ENCODE results near the gene CFAP206. TPM values are rescaled to one million over a fixed set of nuclear protein-coding genes. Genes with fewer than 3 reads are reported as not detected.
"Not testable (repeated sequence)": the region's sequence is repeated elsewhere in the genome, so short reads cannot be mapped to it uniquely, and the experiment has no call there.

Gene CFAP206
- total RNA-seq, 2 experiments from 2014 or later = not detected

DNA sequence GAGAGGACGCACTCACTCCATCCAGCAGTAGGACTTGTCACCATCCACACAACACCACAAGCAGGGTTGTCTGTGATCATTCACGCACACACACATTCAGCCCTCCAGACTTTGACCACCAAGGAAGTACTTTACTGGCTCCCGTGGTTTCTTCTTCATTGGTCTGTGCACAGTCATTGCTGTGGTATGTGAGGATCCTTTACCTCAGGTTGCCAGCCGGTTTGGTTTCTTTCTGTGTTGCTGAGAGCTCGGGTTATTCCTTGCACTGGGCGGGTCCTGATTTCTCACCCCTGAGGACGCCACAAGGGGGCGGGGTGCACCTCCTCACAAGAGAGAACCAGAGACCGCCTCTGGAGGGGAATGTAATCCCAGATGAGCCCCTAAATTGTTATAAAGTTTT lies 76.2 kb downstream of the CFAP206 start:
- ATAC-seq (peak; percentile 66), DNase-seq (peak; percentile 60)
- Mint-ChIP-seq H3K4me1 (ENCODE audit: low read depth) (peaks cover 4% of the 10 kb centered on the region), H3K27ac (no peak overlapping the region), H3K4me3 (no peak overlapping the region), H3K9me3 (no peaks in the 10 kb centered on the region), H3K36me3 (ENCODE audit: low read depth) (peaks cover 3% of the 10 kb centered on the region), H3K27me3 (no peaks in the 10 kb centered on the region)
- intact Hi-C loops (cut with micrococcal nuclease) = no loop called here
- CTCF ChIA-PET = interaction anchor here (0.9 kb wide), 2 partner anchors 10 to 23 kb away, joined by 3 read pairs; no protein-coding TSS in a partner anchor
- peak; percentile 45 for TF ChIP-seq CTCF (IDR thresholded peaks at IDR 0.05)
- POLR2A ChIA-PET = interaction anchor here (0.7 kb wide), 1 partner anchor 9 kb away, joined by 3 read pairs; no protein-coding TSS in a partner anchor

GRCh38 chr6:87484491-87484890 lies 76.7 kb downstream of the CFAP206 start:
- ATAC-seq = no peak
- ChIA-PET POLR2A (no interaction called here), CTCF (interaction anchor here (0.9 kb wide), 2 partner anchors 10 to 22 kb away, joined by 3 read pairs; no protein-coding TSS in a partner anchor)
- no peaks in the 10 kb centered on the region for H3K27me3 Mint-ChIP-seq
- H3K4me3 Mint-ChIP-seq = no peak overlapping the region
- H3K36me3 Mint-ChIP-seq (ENCODE audit: low read depth) = no peaks in the 10 kb centered on the region
- intact Hi-C loops (cut with micrococcal nuclease) = no loop called here
- H3K9me3 Mint-ChIP-seq = no peaks in the 10 kb centered on the region
- DNase-seq = no peak
- H3K4me1 Mint-ChIP-seq (ENCODE audit: low read depth) = peaks cover 4% of the 10 kb centered on the region
- no peak for TF ChIP-seq CTCF (IDR thresholded peaks at IDR 0.05)
- H3K27ac Mint-ChIP-seq = peak overlapping the region; percentile 36

DNA sequence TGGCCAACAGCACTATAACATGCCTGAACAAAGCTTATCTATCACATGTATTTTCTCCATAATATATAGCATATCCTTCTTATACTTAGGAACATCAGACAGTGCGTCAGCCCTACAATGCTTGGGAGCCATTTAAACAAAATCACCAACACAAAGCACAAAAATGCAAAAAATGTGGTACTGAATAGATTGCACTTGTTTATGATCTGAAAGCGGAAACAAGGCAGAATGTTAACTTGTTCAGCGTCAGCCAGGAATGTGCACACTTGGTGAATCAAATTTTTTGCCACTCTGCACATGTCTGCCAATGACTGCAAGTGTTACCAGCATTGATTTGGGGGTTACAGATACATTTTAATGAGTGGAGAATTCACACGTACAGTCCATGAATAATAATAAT lies 79.8 kb downstream of the CFAP206 start:
- TF ChIP-seq CTCF (IDR thresholded peaks at IDR 0.05) = no peak
- no peak for DNase-seq
- ChIA-PET POLR2A (interaction anchor here (0.7 kb wide), 1 partner anchor 331 kb away, joined by 4 read pairs; no protein-coding TSS in a partner anchor), CTCF (no interaction called here)
- H3K4me1 Mint-ChIP-seq (ENCODE audit: low read depth) = peaks cover 4% of the 10 kb centered on the region
- intact Hi-C loops (cut with micrococcal nuclease) = no loop called here
- H3K36me3 Mint-ChIP-seq (ENCODE audit: low read depth) = peaks cover 3% of the 10 kb centered on the region
- no peaks in the 10 kb centered on the region for H3K27me3 Mint-ChIP-seq
- no peak for ATAC-seq
- H3K9me3 Mint-ChIP-seq = no peaks in the 10 kb centered on the region
- no peak overlapping the region for H3K27ac Mint-ChIP-seq
- no peak overlapping the region for H3K4me3 Mint-ChIP-seq

DNA sequence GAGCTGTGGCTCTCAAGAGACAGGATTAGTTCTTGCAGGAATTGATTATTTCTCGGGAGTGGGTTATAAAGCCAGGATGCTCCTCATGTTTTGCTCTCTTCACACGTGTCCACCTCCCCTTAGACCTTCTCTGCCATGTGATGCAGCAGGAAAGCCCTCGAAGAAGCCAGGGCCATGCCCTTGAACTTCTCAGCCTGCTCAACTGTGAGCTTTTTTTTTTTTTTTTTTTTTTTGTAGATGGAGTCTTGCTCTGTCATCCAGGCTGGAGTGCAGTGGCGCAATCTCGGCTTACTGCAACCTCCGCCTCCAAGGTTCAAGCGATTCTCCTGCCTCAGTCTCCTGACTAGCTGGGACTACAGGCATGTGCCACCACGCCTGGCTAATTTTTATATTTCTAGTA lies 81.6 kb downstream of the CFAP206 start:
- CTCF ChIA-PET = interaction anchor here (1.0 kb wide), 1 partner anchor 15 kb away, joined by 3 read pairs; no protein-coding TSS in a partner anchor
- H3K27me3 Mint-ChIP-seq, POLR2A ChIA-PET: not testable (repeated sequence)

DNA sequence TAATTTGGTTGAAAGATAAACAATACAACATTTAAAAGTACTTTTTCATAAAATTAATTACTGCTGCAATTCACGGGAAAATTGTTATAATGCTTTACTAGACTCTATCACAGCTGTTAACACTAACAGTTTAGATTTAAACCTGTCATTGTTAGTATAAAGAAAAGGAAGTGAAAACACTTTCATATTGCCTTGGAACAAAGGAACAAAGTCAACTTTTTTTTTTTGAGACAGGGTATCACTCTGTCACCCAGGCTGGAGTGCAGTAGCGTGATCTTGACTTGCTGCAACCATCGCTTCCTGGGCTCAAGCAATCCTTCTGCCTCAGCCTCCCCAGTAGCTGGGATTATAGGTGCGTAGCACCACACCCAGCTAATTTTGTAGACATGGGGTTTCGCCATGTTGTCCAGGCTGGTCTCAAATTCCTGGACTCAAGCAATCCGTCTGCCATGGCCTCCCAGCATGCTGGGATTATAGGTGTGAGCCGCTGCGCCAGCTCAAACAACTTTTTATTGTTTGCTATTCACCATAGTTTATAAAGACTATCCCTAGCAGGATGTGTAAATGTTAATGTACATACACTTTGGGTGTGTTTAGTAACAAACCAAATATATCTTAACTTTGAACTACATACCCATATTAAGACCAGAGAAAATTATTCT lies 87.1 kb downstream of the CFAP206 start:
- ATAC-seq (no peak), DNase-seq (no peak)
- H3K36me3 Mint-ChIP-seq (ENCODE audit: low read depth) = peaks cover 10% of the 10 kb centered on the region
- no peak for TF ChIP-seq CTCF (IDR thresholded peaks at IDR 0.05)
- no peaks in the 10 kb centered on the region for H3K27me3 Mint-ChIP-seq
- no peaks in the 10 kb centered on the region for H3K9me3 Mint-ChIP-seq
- ChIA-PET POLR2A (no interaction called here), CTCF (interaction anchor here (0.5 to 1.6 kb wide), 3 partner anchors 17 to 626 kb away, joined by 3 to 4 read pairs (median 3); partner anchors contain the start of gene CFAP206)
- H3K4me1 Mint-ChIP-seq (ENCODE audit: low read depth) = peaks cover 5% of the 10 kb centered on the region
- intact Hi-C loops (cut with micrococcal nuclease) = no loop called here
- no peak overlapping the region for H3K27ac Mint-ChIP-seq
- no peak overlapping the region for H3K4me3 Mint-ChIP-seq

More for the DNA sequence above, 81.6 kb downstream of the CFAP206 start:
- H3K4me3 Mint-ChIP-seq; ATAC-seq; H3K9me3 Mint-ChIP-seq; DNase-seq; H3K4me1 Mint-ChIP-seq (ENCODE audit: low read depth); intact Hi-C loops (cut with micrococcal nuclease); H3K27ac Mint-ChIP-seq; H3K36me3 Mint-ChIP-seq (ENCODE audit: low read depth): not testable (repeated sequence)
